ENCODE data around the gene TMEM62.

DNA sequence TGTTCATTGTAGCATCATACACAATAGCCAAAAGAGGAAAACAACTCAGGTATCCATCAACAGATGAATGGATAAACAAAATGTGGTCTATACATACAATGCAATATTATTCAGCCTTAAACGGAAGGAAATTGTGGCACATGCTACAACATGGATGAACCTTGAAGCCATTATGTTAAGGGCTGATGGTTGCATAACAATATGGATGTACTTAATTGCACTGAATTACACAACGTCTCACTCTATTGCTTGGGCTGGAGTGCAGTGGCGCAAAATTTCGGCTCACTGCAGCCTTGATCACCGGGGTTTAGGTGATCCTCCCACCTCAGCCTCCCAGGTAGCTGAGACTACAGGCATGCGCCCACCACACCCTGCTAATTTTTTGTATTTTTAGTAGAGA lies 7.0 kb upstream of the TMEM62 start:
- TF ChIP-seq, protein P1, sequence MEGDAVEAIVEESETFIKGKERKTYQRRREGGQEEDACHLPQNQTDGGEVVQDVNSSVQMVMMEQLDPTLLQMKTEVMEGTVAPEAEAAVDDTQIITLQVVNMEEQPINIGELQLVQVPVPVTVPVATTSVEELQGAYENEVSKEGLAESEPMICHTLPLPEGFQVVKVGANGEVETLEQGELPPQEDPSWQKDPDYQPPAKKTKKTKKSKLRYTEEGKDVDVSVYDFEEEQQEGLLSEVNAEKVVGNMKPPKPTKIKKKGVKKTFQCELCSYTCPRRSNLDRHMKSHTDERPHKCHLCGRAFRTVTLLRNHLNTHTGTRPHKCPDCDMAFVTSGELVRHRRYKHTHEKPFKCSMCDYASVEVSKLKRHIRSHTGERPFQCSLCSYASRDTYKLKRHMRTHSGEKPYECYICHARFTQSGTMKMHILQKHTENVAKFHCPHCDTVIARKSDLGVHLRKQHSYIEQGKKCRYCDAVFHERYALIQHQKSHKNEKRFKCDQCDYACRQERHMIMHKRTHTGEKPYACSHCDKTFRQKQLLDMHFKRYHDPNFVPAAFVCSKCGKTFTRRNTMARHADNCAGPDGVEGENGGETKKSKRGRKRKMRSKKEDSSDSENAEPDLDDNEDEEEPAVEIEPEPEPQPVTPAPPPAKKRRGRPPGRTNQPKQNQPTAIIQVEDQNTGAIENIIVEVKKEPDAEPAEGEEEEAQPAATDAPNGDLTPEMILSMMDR (conservative IDR thresholded peaks at IDR 0.05 in 1 of 2, IDR thresholded peaks at IDR 0.05 in 1 of 2; ENCODE audit: extremely low read depth in 1 of 2, insufficient read depth in 1 of 2, low read depth in 1 of 2, low read length in 2 of 2), result no peak
- TF ChIP-seq EZH2 (IDR thresholded peaks at IDR 0.05; ENCODE audit: borderline replicate concordance, low read length), result no peak
